HG03097 (cell line): ENCODE data around the gene SLC25A41.
"Not testable (repeated sequence)": the region's sequence is repeated elsewhere in the genome, so short reads cannot be mapped to it uniquely, and the experiment has no call there.

Source experiments
- ATAC-seq: cut with Tn5 transposase; IDR thresholded peaks from one replicate; pipeline ENCODE4 v1.9.1; 2021; ENCODE audit not compliant: unreplicated experiment, low FRiP score

SLC25A41 gene

DNA sequence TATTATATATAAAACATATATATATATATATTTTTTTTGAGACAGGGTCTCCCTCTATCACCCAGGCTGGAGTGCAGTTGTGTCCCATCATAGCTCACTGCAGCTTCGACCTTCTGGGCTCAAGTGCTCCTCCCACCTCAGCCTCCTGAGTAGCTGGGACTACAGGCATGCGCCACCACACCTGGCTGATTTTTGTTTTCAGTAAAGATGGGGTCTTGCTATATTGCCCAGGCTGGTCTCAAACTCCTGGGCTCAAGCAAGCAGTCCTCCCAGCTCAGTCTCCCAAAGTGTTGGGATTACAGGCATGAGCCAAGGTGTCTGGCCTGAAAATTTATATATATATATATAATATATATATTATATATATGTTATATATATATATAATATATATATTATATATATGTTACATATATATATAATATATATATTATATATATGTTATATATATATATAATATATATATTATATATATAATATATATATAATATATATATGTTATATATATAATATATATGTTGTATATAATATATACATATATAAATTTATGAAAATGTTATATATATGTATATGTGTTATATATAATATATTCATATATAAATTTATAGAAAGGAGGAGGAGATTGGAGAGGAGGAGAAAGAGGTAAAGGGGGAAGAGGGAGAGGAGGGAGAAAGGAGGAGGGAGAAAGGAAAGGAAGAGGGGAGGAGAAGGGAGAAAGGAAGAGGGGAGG, 4.7 kb downstream of the SLC25A41 start:
- ATAC-seq, result not testable (repeated sequence)

DNA sequence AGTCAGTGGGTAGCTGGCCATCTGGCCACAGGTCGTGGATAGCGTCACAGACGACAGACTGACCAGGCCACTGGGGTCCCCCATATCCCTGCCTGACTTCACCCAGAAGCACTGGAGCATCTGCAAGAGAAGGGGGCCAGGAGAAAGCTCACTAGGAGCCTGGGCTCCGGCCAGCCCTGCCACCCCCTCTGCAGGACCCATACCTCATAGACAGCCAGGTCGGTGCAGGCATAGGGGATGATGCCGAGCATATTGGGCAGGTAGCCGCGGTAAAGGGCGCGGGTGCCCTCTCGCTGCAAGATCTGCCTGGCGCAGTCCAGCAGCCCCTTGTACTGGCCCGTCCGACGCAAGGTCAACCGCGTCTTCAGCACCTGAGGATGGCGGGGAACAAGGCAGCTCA, 6.4 kb downstream of the SLC25A41 start:
- ATAC-seq, result no peak

- ATAC-seq, result no peak
These were observed 7.6 kb downstream of the SLC25A41 start for GRCh38 chr19:6425732-6426620.

DNA sequence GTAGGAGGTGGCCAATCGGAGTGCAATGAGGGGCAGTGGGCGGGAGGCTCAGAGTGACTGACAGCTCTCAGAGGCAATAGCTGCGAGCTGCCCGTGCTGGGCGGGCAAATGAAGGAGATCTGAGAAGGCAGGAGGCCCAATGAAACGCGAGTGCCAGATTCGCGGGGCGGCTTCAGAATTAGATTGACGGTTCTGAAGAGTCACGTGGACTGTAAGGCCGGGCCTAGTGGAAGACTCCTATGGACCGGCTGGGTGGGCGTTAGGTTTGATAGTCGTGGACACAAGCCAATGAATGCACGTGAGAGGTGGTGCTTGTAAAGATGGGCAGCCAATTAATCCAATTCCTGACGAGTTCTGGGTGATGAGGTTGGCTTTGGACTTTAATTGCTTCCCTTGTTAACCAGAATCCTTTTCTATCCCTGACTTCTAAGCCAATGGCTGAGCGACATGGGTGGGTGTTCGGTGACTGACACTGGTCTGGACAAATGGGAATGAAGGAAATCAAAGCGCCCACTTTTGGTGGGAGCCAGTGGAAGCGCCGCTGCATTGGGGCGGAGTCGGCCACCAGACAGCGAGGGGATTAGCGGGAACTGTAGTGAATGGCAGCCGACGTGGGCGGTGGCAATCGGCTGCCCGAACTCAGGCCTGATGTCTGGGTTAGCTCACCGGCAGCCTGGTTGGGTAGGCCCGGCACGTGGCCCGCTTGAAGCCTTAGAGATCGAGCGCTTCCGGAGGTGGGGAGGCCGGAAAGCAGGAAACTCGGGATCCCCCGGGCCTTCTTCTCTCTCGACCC, 8.4 kb downstream of the SLC25A41 start:
- peak; percentile 90 for ATAC-seq

GRCh38 chr19:6424195-6424938, 9.2 kb downstream of the SLC25A41 start, which contains the start of gene KHSRP:
KHSRP (minus strand) TSS chr19:6424811; CDS start chr19:6424701, 110 bp downstream.
- ATAC-seq, result no peak

DNA sequence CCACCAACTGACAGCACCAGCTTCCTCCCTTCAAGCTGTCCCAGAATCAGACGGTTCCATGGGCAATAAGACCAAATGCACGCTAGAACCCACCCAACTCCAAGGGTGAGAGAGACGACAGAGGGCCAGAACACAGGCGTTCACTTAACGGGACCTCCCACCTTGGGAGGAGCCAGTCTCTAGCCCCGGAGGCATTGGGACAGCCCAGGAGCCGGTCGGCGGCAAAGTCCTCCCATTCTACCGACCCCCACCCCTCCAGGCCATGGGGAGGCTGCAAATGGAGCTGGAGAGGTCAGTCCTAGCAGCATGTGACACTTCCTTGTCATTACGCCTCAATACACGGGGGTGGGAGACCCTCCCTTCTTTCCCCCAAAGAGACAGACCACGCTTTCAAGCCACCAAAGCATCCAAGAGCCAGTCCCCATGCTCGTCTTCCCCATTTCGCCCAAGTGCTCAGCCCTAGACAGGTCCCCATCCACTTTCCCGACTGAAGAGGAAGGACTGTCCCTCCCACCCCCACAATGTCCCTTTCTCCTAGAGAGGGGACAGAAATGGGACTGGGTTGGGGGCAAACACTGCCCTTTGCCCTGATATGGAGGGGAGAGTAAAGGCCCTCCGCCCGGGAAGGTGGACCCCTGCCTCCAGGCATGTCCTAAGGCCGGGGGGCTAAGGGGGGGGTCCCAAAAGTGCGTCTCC, 9.9 kb downstream of the SLC25A41 start:
- ATAC-seq, result no peak

- no peak for ATAC-seq
These were observed 12.2 kb downstream of the SLC25A41 start for GRCh38 chr19:6421075-6422014.

DNA sequence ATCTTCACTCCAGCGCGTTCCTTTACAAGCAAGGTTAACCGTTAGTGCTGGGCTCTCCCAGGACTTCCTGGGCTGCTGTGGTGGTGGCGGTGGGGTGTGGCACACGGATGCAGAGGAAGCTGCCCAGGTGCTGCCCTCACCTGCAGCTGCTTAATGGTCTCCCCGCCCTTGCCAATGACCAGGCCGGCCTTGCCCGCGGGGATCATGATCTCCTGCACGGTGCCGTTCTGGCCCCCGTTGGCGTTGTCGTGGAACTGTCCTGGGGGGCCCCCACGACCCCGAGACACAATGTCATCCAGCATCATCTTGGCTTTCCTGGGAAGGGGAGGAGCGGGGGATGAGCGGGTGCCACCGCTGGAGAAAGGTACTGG, 15.0 kb downstream of the SLC25A41 start:
- ATAC-seq, result no peak

- ATAC-seq, result no peak
These were observed 15.6 kb downstream of the SLC25A41 start for GRCh38 chr19:6417713-6418561.

GRCh38 chr19:6416658-6417405, 16.7 kb downstream of the SLC25A41 start:
- ATAC-seq, result no peak

DNA sequence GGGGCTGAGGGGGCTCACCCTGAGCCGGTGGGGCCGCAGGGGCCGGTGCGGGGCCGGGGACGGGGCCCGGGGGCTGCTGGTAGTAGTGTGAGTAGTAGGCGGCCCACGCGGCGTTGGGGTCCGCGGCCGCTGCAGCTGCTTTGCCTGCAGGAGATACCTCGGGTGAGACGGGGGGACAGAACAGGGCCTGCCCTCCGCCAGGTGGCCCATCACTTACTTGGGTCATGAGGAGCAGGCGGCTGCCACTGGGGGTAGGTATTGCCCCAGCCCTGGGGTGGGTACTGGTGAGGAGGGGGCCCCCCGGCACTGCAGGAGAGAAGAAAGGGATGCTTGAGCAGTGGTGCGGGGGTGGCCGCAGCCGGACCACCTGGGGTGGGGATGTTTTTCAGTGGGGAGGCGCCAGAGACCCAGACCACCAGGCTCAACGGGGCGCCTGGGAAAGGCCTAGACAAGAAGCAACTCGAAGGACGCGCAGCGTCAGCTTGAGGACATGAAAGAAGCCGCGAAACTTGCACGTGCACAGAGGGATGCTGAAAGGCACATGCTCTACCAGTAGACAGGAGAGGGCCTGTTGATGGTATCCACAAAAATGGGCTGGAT, 17.9 kb downstream of the SLC25A41 start:
- ATAC-seq, result no peak

- no peak for ATAC-seq
These were observed 18.6 kb downstream of the SLC25A41 start for GRCh38 chr19:6414793-6415590.

DNA sequence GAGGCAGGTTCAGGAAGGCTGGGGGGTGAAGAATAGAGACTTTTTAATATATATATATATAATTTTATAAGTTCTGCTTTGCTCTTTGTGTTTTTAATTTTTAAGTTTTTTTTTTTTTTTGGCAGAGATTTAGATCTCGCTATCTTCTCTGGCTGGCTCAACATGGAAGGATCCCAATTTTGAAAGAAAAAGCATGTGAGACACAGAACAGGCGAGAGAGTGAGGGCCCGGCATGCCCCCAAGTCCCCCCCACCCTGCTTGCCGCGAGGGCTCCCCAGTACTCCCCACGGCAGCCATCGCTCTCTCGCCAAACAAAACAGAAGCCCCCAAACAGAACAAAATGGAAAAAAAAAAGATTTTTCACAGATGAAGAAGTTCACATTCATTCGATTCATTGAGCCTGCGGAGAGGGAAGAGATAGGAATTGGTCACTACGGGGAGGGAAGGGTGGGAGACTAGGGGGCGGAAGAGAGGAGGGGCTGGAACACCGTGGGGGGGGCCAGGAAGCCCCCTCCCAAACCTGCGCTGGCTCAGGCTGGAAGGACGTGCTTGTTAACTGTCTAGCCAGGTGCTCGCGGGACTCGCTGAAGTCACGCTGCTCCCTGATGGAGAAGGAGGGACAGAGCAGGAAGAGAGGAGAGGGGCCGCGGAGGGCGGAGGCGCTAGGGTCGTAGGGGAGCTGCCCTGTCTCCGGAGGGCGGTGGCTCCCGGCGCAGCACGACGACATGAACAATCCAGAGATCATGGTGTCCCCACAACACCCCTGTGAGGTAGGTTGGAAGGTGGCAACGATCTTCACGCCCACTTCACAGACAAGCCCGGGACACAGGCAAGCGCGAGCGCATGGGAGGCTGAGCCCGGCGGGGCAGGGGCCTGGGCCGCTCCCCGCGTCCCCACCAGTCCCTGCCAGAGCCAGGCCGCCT, 19.6 kb downstream of the SLC25A41 start:
- ATAC-seq, result no peak

- ATAC-seq, result no peak
These were observed 20.3 kb downstream of the SLC25A41 start for GRCh38 chr19:6413291-6413690.
